Measurements from ENCODE around the gene AMPD2.
A peak's percentile ranks its signal among the peaks of the same experiment; 100 is the strongest.

Gene AMPD2

GRCh38 chr1:109615879-109616278 is 3.8 kb upstream of the AMPD2 start:
- TF ChIP-seq CTCF (conservative IDR thresholded peaks at IDR 0.05; ENCODE audit: low read depth, low read length): no peak
- H3K4me3 ChIP-seq (ENCODE audit: low read length): no peak overlapping the region
- no peak for DNase-seq (ENCODE audit: low read depth)

GRCh38 chr1:109616391-109616790 is 3.2 kb upstream of the AMPD2 start:
- no peak overlapping the region for H3K4me3 ChIP-seq (ENCODE audit: low read length)
- TF ChIP-seq CTCF (conservative IDR thresholded peaks at IDR 0.05; ENCODE audit: low read depth, low read length): no peak
- no peak for DNase-seq (ENCODE audit: low read depth)

- H3K4me3 ChIP-seq (ENCODE audit: low read length): no peak overlapping the region
- peak; percentile 84 for DNase-seq (ENCODE audit: low read depth)
- TF ChIP-seq CTCF (conservative IDR thresholded peaks at IDR 0.05; ENCODE audit: low read depth, low read length): no peak
Observed at GRCh38 chr1:109617291-109617801, 2.3 kb upstream of the AMPD2 start.

GRCh38 chr1:109618661-109619575 is 719 bp upstream of the AMPD2 start:
- no peak for TF ChIP-seq CTCF (conservative IDR thresholded peaks at IDR 0.05; ENCODE audit: low read depth, low read length)
- DNase-seq (ENCODE audit: low read depth): no peak
- peak overlapping the region; percentile 95 for H3K4me3 ChIP-seq (ENCODE audit: low read length)

- TF ChIP-seq CTCF (conservative IDR thresholded peaks at IDR 0.05; ENCODE audit: low read depth, low read length): no peak
- no peak for DNase-seq (ENCODE audit: low read depth)
- H3K4me3 ChIP-seq (ENCODE audit: low read length): peak overlapping the region; percentile 95
Observed at GRCh38 chr1:109620401-109620791, 759 bp downstream of the AMPD2 start.

GRCh38 chr1:109620841-109621286 is 1.2 kb downstream of the AMPD2 start:
- no peak for TF ChIP-seq CTCF (conservative IDR thresholded peaks at IDR 0.05; ENCODE audit: low read depth, low read length)
- peak; percentile 80 for DNase-seq (ENCODE audit: low read depth)
- peak overlapping the region; percentile 95 for H3K4me3 ChIP-seq (ENCODE audit: low read length)
